GM06990 (cell line): ENCODE measurements around the gene POR.
A peak's percentile ranks its signal among the peaks of the same experiment; 100 is the strongest.

Experiments used
- DNase-seq: peaks from one replicate; pipeline ENCODE4 v3.0.0-alpha.2; 2011; ENCODE audit not compliant: insufficient read length; ENCODE audit errors: extremely low read depth
- H3K27me3 ChIP-seq: replicated peaks from 2 replicates; pipeline ENCODE4 v1.6.0; 2011; ENCODE audit warnings: low read length; ENCODE audit not compliant: control insufficient read depth, insufficient read depth
- H3K36me3 ChIP-seq: 2 replicates; pipeline ENCODE4 v1.5.1; 2011; ENCODE audit warnings: low read length; ENCODE audit not compliant: control insufficient read depth, insufficient read depth
- H3K4me3 ChIP-seq: replicated peaks from 2 replicates; pipeline ENCODE4 v1.5.1; 2011; ENCODE audit warnings: low read depth, mild to moderate bottlenecking, control low read depth, low read length
- TF ChIP-seq, protein P1 (sequence below): IDR thresholded peaks from 2 replicates; pipeline ENCODE4 v1.5.1; 2011; ENCODE audit warnings: low read length, control low read depth, mild to moderate bottlenecking, inconsistent platforms; ENCODE audit not compliant: insufficient read depth, poor library complexity, severe bottlenecking

Gene POR

DNA sequence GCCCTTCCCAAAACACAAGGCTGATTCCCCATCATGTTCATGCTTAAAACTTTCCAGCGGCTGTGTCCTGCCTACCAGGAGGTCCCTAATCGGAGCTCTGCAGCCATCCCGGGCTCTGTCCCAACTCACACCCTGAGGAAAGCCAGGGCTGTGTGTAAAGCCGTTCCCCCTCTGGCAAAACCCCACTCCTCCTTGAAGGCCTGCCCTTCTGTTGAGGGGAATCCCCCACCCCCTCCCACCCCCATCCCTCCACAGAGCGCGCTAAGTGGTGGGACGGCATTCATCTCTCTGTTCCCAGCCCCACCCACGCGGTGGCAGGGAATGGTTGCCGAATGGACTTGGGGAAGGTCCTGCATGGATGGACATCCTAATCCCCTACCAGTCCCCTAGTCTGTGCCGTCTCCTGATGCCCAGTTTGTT, 80.1 kb downstream of the POR start:
- Histone ChIP-seq H3K36me3 (peaks cover 6% of the 10 kb centered on the region), H3K27me3 (no peaks in the 10 kb centered on the region), H3K4me3 (peak overlapping the region; percentile 55)
- TF ChIP-seq, protein P1, sequence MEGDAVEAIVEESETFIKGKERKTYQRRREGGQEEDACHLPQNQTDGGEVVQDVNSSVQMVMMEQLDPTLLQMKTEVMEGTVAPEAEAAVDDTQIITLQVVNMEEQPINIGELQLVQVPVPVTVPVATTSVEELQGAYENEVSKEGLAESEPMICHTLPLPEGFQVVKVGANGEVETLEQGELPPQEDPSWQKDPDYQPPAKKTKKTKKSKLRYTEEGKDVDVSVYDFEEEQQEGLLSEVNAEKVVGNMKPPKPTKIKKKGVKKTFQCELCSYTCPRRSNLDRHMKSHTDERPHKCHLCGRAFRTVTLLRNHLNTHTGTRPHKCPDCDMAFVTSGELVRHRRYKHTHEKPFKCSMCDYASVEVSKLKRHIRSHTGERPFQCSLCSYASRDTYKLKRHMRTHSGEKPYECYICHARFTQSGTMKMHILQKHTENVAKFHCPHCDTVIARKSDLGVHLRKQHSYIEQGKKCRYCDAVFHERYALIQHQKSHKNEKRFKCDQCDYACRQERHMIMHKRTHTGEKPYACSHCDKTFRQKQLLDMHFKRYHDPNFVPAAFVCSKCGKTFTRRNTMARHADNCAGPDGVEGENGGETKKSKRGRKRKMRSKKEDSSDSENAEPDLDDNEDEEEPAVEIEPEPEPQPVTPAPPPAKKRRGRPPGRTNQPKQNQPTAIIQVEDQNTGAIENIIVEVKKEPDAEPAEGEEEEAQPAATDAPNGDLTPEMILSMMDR = no peak
- no peak for DNase-seq

DNA sequence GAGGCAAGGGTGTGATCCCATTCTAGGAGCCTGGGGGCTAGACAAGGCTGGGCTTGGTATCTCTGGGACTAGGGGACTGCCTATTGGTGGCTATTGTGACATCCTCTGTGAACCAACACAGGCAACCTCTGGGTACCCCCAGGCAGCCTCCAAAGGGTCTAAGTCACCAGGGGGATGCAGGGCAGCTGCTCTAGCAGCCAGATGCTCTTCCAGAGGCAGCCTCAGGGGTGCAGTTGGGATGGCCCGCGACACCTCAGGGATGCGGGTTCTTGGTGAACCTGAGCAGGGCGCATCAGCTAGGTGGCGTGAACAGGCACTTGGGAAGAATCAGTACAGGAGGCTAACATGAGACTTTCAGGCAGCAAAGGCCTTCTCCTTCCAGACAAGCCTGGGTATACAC, 81.0 kb downstream of the POR start:
- peaks cover 11% of the 10 kb centered on the region for H3K36me3 ChIP-seq
- H3K4me3 ChIP-seq = no peak overlapping the region
- TF ChIP-seq, protein P1 = no peak
- DNase-seq = no peak
- no peaks in the 10 kb centered on the region for H3K27me3 ChIP-seq

- DNase-seq = no peak
- Histone ChIP-seq H3K27me3 (no peaks in the 10 kb centered on the region), H3K36me3 (peaks cover 14% of the 10 kb centered on the region), H3K4me3 (no peak overlapping the region)
- TF ChIP-seq, protein P1 = no peak
These were observed 81.5 kb downstream of the POR start for GRCh38 chr7:75996476-75996875.

DNA sequence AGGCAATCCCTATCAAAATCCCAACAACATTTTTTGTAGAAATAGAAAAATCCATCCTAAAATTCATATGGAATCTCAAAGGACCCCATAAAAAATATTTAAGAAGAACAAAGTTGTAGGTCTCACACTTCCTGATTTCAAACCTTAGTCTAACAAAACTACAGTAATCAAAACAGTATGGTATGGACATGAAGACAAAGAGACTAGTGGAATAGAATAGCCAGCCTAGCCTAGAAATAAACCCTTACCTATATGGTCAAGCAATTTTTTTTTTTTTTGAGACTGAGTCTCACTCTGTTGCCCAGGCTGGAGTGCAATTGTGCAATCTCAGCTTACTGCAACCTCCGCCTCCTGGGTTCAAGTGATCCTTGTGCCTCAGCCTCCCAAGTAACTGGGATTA, 83.1 kb downstream of the POR start:
- Histone ChIP-seq H3K27me3 (no peaks in the 10 kb centered on the region), H3K4me3 (no peak overlapping the region), H3K36me3 (peaks cover 21% of the 10 kb centered on the region)
- DNase-seq = no peak
- TF ChIP-seq, protein P1 = no peak

- Histone ChIP-seq H3K4me3 (no peak overlapping the region), H3K36me3 (peaks cover 32% of the 10 kb centered on the region)
- TF ChIP-seq, protein P1 = no peak
These were observed 85.6 kb downstream of the POR start for GRCh38 chr7:76000566-76000965.

DNA sequence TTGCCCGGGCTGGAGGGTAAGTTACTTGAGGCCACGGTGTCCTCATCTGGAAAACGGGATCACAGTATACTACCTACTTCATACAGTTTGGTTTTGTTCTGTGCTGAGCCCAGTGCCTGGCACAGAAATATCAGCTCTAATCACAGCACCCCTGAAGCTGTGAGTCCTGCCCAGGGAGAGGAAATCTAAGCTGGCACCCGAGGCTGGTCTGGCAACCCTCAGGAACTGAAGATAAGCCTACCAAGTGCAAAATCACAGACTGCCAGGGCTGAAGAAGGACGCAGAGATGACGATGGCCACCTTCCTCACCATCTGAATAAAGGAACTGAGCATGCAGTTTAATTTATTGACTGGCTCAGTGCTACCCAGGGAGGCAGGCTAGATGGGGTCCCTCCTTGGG, 87.2 kb downstream of the POR start:
- DNase-seq = no peak
- TF ChIP-seq, protein P1 = no peak
- Histone ChIP-seq H3K4me3 (no peak overlapping the region), H3K27me3 (no peaks in the 10 kb centered on the region), H3K36me3 (peaks cover 26% of the 10 kb centered on the region)

More at GRCh38 chr7:76000566-76000965, 85.6 kb downstream of the POR start:
- no peaks in the 10 kb centered on the region for H3K27me3 ChIP-seq
- DNase-seq = no peak
